Hepatocyte (in vitro differentiated cells): ENCODE data around the gene MPDZ. TPM values are rescaled to one million over a fixed set of nuclear protein-coding genes. Genes with fewer than 3 reads are reported as not detected.

ENCODE experiments used
- DNase-seq: peaks from one replicate; pipeline ENCODE4 v3.0.0-alpha.2; 2016; ENCODE audit warnings: low spot score
- H2AFZ ChIP-seq: fragments of 200-600 bp; sonication (generic); 2 replicates; pipeline ENCODE4 v1.6.0; 2016; ENCODE audit warnings: antibody characterized with exemption, mild to moderate bottlenecking
- H3K27ac ChIP-seq: fragments of 200-600 bp; sonication (generic); 2 replicates; pipeline ENCODE4 v1.5.1; 2016; ENCODE audit warnings: mild to moderate bottlenecking
- H3K27me3 ChIP-seq: fragments of 200-600 bp; sonication (generic); 2 replicates; pipeline ENCODE4 v1.6.1; 2016
- H3K36me3 ChIP-seq: fragments of 200-600 bp; sonication (generic); replicated peaks from 2 replicates; pipeline ENCODE4 v1.5.1; 2016; ENCODE audit warnings: low read depth; ENCODE audit not compliant: insufficient read depth
- H3K4me1 ChIP-seq: fragments of 200-600 bp; sonication (generic); 2 replicates; pipeline ENCODE4 v1.5.1; 2016; ENCODE audit warnings: mild to moderate bottlenecking, moderate library complexity; ENCODE audit not compliant: insufficient read depth
- H3K4me2 ChIP-seq: fragments of 200-600 bp; sonication (generic); 2 replicates; pipeline ENCODE4 v1.6.0; 2016
- H3K4me3 ChIP-seq: fragments of 200-600 bp; sonication (generic); 2 replicates; pipeline ENCODE4 v1.5.1; 2016; ENCODE audit warnings: mild to moderate bottlenecking
- H3K79me2 ChIP-seq: fragments of 200-600 bp; sonication (generic); 2 replicates; pipeline ENCODE4 v1.6.0; 2017; ENCODE audit warnings: mild to moderate bottlenecking
- H3K9me2 ChIP-seq: fragments of 200-600 bp; sonication (generic); replicated peaks from 2 replicates; pipeline ENCODE4 v1.6.0; 2017; ENCODE audit warnings: mild to moderate bottlenecking; ENCODE audit not compliant: insufficient read depth
- H3K9me3 ChIP-seq: fragments of 200-600 bp; sonication (generic); 2 replicates; pipeline ENCODE4 v1.5.1; 2016; ENCODE audit warnings: low read depth, mild to moderate bottlenecking
- H4K20me1 ChIP-seq: fragments of 200-600 bp; sonication (generic); 2 replicates; pipeline ENCODE4 v1.6.0; 2016; ENCODE audit warnings: mild to moderate bottlenecking; ENCODE audit not compliant: insufficient read depth, poor library complexity, severe bottlenecking
- EZH2 ChIP-seq: fragments of 200-600 bp; sonication (generic); IDR thresholded peaks from 2 replicates; pipeline ENCODE4 v1.6.1; 2016; ENCODE audit warnings: antibody characterized with exemption, mild to moderate bottlenecking, borderline replicate concordance
- EZH2phosphoT487 ChIP-seq: fragments of 200-600 bp; sonication (generic); IDR thresholded peaks from one replicate; pipeline ENCODE4 v1.6.1; 2018; ENCODE audit warnings: antibody characterized with exemption, mild to moderate bottlenecking, low read depth, moderate library complexity; ENCODE audit not compliant: unreplicated experiment, severe bottlenecking
- WGBS: methylation state at CpG from one replicate; pipeline ENCODE4 v1.1.6; 2016; ENCODE audit warnings: low lambda C conversion rate; ENCODE audit errors: missing lambda C conversion rate; 5-methylcytosine and 5-hydroxymethylcytosine counted together
- polyA plus RNA-seq: library from polyadenylated mRNA; unstranded; fragments of >200 nt; fragmentation: Nextera tagmentation; extraction: Ambion mirVana; gene quantifications from 2 replicates; pipeline ENCODE4 v1.2.1, GENCODE V29; 2016
- total RNA-seq: library from RNA; depleted of rRNA; stranded (reverse); fragments of >200 nt; gene quantifications from 2 replicates; pipeline ENCODE4 v1.2.3, GENCODE V29; 2014
- TF ChIP-seq, protein P1 (sequence below): fragments of 200-600 bp; sonication (generic); IDR thresholded peaks from 2 replicates; pipeline ENCODE4 v1.5.1; 2016; ENCODE audit warnings: antibody characterized with exemption, mild to moderate bottlenecking; ENCODE audit not compliant: poor library complexity

The MPDZ gene
- total and polyA plus RNA-seq, 2 experiments from 2014 or later, result 16.7 to 45.5 TPM

DNA sequence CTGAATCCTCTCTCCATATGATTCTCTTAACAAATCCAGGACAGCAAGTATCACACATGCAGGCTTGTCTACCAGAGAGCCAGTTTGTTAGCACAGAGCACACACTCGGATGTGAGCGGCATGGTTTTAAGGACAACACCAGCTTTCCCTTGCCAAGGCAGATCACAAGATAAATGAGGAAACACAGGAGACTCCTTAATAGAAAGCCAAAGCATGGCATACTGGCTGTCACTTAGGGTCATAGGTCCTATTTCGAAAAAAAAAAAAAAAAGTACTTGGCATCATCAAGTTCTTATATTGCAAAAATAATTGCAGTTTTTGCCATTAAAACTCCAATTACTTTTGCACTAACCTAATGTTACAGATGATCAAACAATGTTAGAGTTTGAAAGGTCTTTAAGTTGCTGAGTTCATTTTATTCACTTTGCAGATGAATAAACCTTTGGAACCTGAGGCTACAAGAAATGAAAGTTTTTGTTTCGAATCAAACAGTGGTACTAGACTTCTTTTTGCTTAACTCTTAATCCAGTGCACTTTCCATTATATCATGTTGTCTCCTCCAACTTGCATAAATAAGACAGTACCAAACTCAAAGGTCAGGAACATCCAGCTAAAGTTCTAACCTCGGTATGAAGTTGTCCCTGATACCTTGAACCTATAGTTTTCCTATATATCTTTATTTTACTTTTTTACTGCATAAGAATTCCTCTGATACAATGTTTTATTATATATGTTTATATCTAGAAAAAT, 138.5 kb downstream of the MPDZ start:
- no peak overlapping the region for H2AFZ ChIP-seq
- no peak overlapping the region for H3K4me2 ChIP-seq
- no peaks in the 10 kb centered on the region for H3K36me3 ChIP-seq
- H4K20me1 ChIP-seq, result no peaks in the 10 kb centered on the region
- no peak overlapping the region for H3K4me3 ChIP-seq
- no peaks in the 10 kb centered on the region for H3K27me3 ChIP-seq
- TF ChIP-seq, protein P1, sequence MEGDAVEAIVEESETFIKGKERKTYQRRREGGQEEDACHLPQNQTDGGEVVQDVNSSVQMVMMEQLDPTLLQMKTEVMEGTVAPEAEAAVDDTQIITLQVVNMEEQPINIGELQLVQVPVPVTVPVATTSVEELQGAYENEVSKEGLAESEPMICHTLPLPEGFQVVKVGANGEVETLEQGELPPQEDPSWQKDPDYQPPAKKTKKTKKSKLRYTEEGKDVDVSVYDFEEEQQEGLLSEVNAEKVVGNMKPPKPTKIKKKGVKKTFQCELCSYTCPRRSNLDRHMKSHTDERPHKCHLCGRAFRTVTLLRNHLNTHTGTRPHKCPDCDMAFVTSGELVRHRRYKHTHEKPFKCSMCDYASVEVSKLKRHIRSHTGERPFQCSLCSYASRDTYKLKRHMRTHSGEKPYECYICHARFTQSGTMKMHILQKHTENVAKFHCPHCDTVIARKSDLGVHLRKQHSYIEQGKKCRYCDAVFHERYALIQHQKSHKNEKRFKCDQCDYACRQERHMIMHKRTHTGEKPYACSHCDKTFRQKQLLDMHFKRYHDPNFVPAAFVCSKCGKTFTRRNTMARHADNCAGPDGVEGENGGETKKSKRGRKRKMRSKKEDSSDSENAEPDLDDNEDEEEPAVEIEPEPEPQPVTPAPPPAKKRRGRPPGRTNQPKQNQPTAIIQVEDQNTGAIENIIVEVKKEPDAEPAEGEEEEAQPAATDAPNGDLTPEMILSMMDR, result no peak
- no peak for TF ChIP-seq EZH2
- TF ChIP-seq EZH2phosphoT487, result no peak
- H3K4me1 ChIP-seq, result peaks cover 15% of the 10 kb centered on the region
- no peaks in the 10 kb centered on the region for H3K79me2 ChIP-seq
- H3K9me3 ChIP-seq, result no peaks in the 10 kb centered on the region
- WGBS, result 92% methylated on average over 5 of the region's 5 CpGs
- DNase-seq, result no peak
- H3K27ac ChIP-seq, result peak overlapping the region; percentile 0
- H3K9me2 ChIP-seq, result no peaks in the 10 kb centered on the region

DNA sequence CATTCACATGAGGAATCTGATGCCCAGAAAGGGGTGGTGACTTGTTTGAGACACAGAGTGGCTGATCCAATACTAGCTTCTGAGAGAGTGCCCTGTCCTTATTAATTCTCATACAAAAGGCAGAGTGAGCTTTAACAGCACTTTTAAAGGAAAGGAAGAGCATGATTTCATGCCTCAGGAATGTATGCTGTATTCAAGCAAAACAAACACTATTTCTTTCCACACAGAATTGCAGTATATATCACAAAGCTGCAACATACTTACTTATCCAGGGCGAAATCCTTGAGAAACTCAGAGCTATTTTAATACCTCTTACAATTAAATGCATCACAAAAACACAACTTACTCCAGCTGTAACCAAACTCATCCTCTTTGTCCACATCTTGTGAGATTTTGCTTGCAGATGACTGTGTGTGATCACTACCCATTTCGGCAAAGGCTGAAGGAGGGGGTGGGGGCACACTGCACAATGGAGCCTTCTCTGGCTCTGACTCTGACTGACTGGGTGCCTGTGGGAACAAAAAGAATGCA, 139.8 kb downstream of the MPDZ start:
- H2AFZ ChIP-seq, result no peak overlapping the region
- WGBS, result 29% methylated on average over 2 of the region's 2 CpGs
- H4K20me1 ChIP-seq, result no peaks in the 10 kb centered on the region
- no peaks in the 10 kb centered on the region for H3K79me2 ChIP-seq
- no peaks in the 10 kb centered on the region for H3K9me2 ChIP-seq
- peak overlapping the region; percentile 82 for H3K27ac ChIP-seq
- no peaks in the 10 kb centered on the region for H3K36me3 ChIP-seq
- H3K9me3 ChIP-seq, result no peaks in the 10 kb centered on the region
- peaks cover 15% of the 10 kb centered on the region for H3K4me1 ChIP-seq
- H3K4me2 ChIP-seq, result peak overlapping the region; percentile 64
- no peaks in the 10 kb centered on the region for H3K27me3 ChIP-seq
- no peak overlapping the region for H3K4me3 ChIP-seq
- TF ChIP-seq EZH2phosphoT487, result no peak
- no peak for TF ChIP-seq EZH2
- TF ChIP-seq, protein P1, result no peak
- DNase-seq, result peak; percentile 68

- no peak overlapping the region for H3K27ac ChIP-seq
- no peak overlapping the region for H2AFZ ChIP-seq
- no peaks in the 10 kb centered on the region for H3K9me3 ChIP-seq
- H3K9me2 ChIP-seq, result no peaks in the 10 kb centered on the region
- TF ChIP-seq, protein P1, result no peak
- TF ChIP-seq EZH2phosphoT487 (no peak), EZH2 (no peak)
- no peaks in the 10 kb centered on the region for H3K27me3 ChIP-seq
- no peak overlapping the region for H3K4me3 ChIP-seq
- no peak for DNase-seq
- H3K4me2 ChIP-seq, result no peak overlapping the region
- 78% methylated on average over 1 of the region's 1 CpG for WGBS
- H3K4me1 ChIP-seq, result peaks cover 15% of the 10 kb centered on the region
- no peaks in the 10 kb centered on the region for H4K20me1 ChIP-seq
- H3K36me3 ChIP-seq, result no peaks in the 10 kb centered on the region
- H3K79me2 ChIP-seq, result no peaks in the 10 kb centered on the region
Observed at GRCh38 chr9:13137426-13137825, 142.1 kb downstream of the MPDZ start.
